Spleen (tissue), 7 donors: ENCODE measurements around the gene IRGC.

Experiments
- POLR2A ChIP-seq, 3 donors: fragments of 450-650 bp; IDR thresholded peaks; one replicate each; pipeline ENCODE4 v1.5.1; 2017; ENCODE audit warnings: antibody characterized with exemption in 3 of 3, mild to moderate bottlenecking in 1 of 3
- TF ChIP-seq, protein P1 (sequence below), 11 experiments: fragments of 200-600 bp in 7 of 11; fragments of 450-650 bp in 4 of 11; sonication (generic) in 4 of 11; IDR thresholded peaks in 8 of 11; conservative IDR thresholded peaks in 3 of 11; 1 replicate in 7 of 11; 2 replicates in 4 of 11; pipeline versions ENCODE4 v1.4.0 to v1.8.0; 2016 to 2021; ENCODE audit warnings: antibody characterized with exemption in 11 of 11, inconsistent platforms in 4 of 11, mild to moderate bottlenecking in 1 of 11
- donor health status: DM: no; HTN: no; CAD: no; lungs with moderate emphysema.
- donor health status: DM: no; HTN: no; CAD: no.
- donor health status: DM: no; HTN: no; CAD: no.

DNA sequence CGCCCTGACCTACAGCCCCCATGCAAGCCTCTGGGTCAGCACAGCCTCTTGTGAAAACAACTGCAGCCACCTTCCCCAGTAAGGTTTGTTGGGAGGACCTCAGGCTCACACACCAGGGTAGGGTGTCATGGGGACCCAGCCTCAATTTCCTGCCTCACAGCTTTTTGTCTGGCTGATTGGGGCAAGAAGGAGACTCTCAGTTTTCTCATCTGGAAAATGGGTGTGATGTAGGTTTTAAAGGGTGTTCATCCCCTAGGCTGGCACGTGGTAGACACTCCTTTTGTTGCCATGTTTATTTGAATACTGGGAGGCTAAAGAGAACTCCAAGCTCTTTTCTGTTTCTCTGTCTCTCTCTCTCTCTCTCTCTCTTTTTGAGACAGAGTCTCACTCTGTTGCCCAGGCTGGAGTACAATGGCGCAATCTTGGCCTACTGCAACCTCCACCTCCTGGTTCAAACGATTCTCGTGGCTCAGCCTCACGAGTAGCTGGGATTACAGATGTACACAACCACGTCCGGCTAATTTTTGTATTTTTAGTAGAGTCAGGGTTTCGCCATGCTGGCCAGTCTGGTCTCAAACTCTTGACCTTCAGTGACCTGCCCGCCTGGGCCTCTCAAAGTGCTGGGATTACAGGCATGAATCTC lies 27.7 kb upstream of the IRGC start:
- TF ChIP-seq POLR2A (IDR thresholded peaks at IDR 0.05) = no peak
- TF ChIP-seq, protein P1, sequence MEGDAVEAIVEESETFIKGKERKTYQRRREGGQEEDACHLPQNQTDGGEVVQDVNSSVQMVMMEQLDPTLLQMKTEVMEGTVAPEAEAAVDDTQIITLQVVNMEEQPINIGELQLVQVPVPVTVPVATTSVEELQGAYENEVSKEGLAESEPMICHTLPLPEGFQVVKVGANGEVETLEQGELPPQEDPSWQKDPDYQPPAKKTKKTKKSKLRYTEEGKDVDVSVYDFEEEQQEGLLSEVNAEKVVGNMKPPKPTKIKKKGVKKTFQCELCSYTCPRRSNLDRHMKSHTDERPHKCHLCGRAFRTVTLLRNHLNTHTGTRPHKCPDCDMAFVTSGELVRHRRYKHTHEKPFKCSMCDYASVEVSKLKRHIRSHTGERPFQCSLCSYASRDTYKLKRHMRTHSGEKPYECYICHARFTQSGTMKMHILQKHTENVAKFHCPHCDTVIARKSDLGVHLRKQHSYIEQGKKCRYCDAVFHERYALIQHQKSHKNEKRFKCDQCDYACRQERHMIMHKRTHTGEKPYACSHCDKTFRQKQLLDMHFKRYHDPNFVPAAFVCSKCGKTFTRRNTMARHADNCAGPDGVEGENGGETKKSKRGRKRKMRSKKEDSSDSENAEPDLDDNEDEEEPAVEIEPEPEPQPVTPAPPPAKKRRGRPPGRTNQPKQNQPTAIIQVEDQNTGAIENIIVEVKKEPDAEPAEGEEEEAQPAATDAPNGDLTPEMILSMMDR (IDR thresholded peaks at IDR 0.05 in 8 of 11, conservative IDR thresholded peaks at IDR 0.05 in 3 of 11) = no peak
